Adrenal gland (tissue), 12 donors: ENCODE measurements around the gene SH3YL1. TPM values are rescaled to one million over a fixed set of nuclear protein-coding genes. Genes with fewer than 3 reads are reported as not detected.

Experiments
- DNase-seq, 7 donors: peaks; one replicate each; pipeline ENCODE4 v3.0.0-alpha.2; 2019 to 2020
- H3K27ac ChIP-seq, 5 donors: fragments of 200-600 bp; sonication (generic) in 4 of 5; 1 replicate in 3 of 5; 2 replicates in 2 of 5; pipeline versions ENCODE4 v1.5.1 to v1.8.0; 2016 to 2020; ENCODE audit warnings: mild to moderate bottlenecking in 1 of 5
- H3K27me3 ChIP-seq: fragments of 200-600 bp; 2 replicates; pipeline ENCODE4 v1.8.0; 2021
- H3K36me3 ChIP-seq, 2 donors: fragments of 200-600 bp; replicated peaks in 1 of 2; 1 replicate in 1 of 2; 2 replicates in 1 of 2; pipeline versions ENCODE4 v1.5.1 to v1.8.0; 2018 to 2022
- H3K4me1 ChIP-seq, 2 donors: fragments of 200-600 bp; replicated peaks in 1 of 2; 1 replicate in 1 of 2; 2 replicates in 1 of 2; pipeline versions ENCODE4 v1.5.1 to v1.8.0; 2018 to 2021
- H3K4me3 ChIP-seq, 4 donors: fragments of 200-600 bp; sonication (generic) in 3 of 4; one replicate each; pipeline ENCODE4 v1.5.1; 2016 to 2018
- H3K9me3 ChIP-seq, 3 donors: fragments of 200-600 bp; sonication (generic) in 1 of 3; replicated peaks in 1 of 3; 1 replicate in 2 of 3; 2 replicates in 1 of 3; pipeline versions ENCODE4 v1.5.1 to v1.8.0; 2016 to 2021
- CTCF ChIP-seq, 6 experiments: fragments of 450-650 bp in 4 of 6; fragments of 200-600 bp in 2 of 6; sonication (generic) in 1 of 6; IDR thresholded peaks; 1 replicate in 5 of 6; 2 replicates in 1 of 6; pipeline versions ENCODE4 v1.5.1 to v1.8.0; 2016 to 2021; ENCODE audit warnings: antibody characterized with exemption in 6 of 6, mild to moderate bottlenecking in 2 of 6, moderate library complexity in 1 of 6
- POLR2A ChIP-seq, 2 donors: fragments of 450-650 bp; IDR thresholded peaks; one replicate each; pipeline ENCODE4 v1.6.1; 2017; ENCODE audit warnings: antibody characterized with exemption in 2 of 2, mild to moderate bottlenecking in 2 of 2, moderate library complexity in 1 of 2
- WGBS, 4 donors: extraction: QIAGEN DNeasy Blood & Tissue Kit in 2 of 4; methylation state at CpG; one replicate each; pipeline versions ENCODE4 v1.1.5 to v1.1.7; 2013 to 2017; 5-methylcytosine and 5-hydroxymethylcytosine counted together
- intact Hi-C, 2 donors: fragments of 100-400 bp; cut with DNase I; formaldehyde crosslinking; loops; one replicate each; pipeline versions ENCODE4 v1.14.1 to v1.15.0; 2022 to 2023
- polyA plus RNA-seq, 3 donors: library from polyadenylated mRNA; stranded (reverse); fragments of 200-250 nt in 2 of 3; fragments of 350-450 nt in 1 of 3; fragmentation: Illumina TruSeq in 1 of 3; extraction: RNeasy Lipid Tissue Mini Kit (QIAGEN cat#74804) in 1 of 3; gene quantifications; one replicate each; pipeline ENCODE4 v1.2.3, GENCODE V29; 2013 to 2014
- total RNA-seq, 9 donors: library from RNA; depleted of rRNA in 4 of 9; stranded (reverse); fragments of >200 nt in 4 of 9; fragments of 120-200 nt in 1 of 9; fragmentation: NEBNext Ultra II Directional in 1 of 9; extraction: Animal tissue kit (Norgen Biotek cat#: 25700) in 1 of 9; gene quantifications; one replicate each; pipeline versions ENCODE4 v1.1.0 to v1.2.4, GENCODE V29; 2013 to 2023
- donor health status: healthy with polysubstance abuse.
- donor health status: Bipolar disorder and iron deficiency.
- donor health status: DM: yes; HTN: yes; CAD: no.
- donor health status: DM: no; HTN: no; CAD: no.
- donor health status: DM: no; HTN: no; CAD: no.
- donor health status: DM: yes; HTN: yes; CAD: no.

SH3YL1 gene
- total and polyA plus RNA-seq, 12 donors, result 43.6 to 108 (median 92.6) TPM

GRCh38 chr2:279366-279765 is 15.5 kb upstream of the SH3YL1 start:
- peak overlapping the region in 4 of 5 donors; percentile 43 to 95 (median 80) for H3K27ac ChIP-seq
- no peak overlapping the region for H3K4me3 ChIP-seq
- H3K4me1 ChIP-seq, result peaks cover 23 to 46% of the 10 kb centered on the region in 2 donors
- no peak for DNase-seq
- peaks cover 0 to 59% of the 10 kb centered on the region in 2 donors for H3K36me3 ChIP-seq
- H3K9me3 ChIP-seq, result no peaks in the 10 kb centered on the region
- intact Hi-C loops, result no loop called here
- 68 to 76% (median 72%) methylated on average over 4 of the region's 4 CpGs for WGBS, 4 donors
- TF ChIP-seq POLR2A (IDR thresholded peaks at IDR 0.05), result no peak
- no peak for TF ChIP-seq CTCF (IDR thresholded peaks at IDR 0.05)
- no peaks in the 10 kb centered on the region for H3K27me3 ChIP-seq

GRCh38 chr2:278927-279320 is 15.1 kb upstream of the SH3YL1 start:
- 85 to 94% (median 91%) methylated on average over 4 of the region's 4 CpGs for WGBS, 4 donors

GRCh38 chr2:278312-278926 is 14.6 kb upstream of the SH3YL1 start:
- Histone ChIP-seq H3K4me1 (peaks cover 22 to 37% of the 10 kb centered on the region in 2 donors), H3K36me3 (peaks cover 0 to 49% of the 10 kb centered on the region in 2 donors), H3K27me3 (no peaks in the 10 kb centered on the region), H3K4me3 (no peak overlapping the region), H3K27ac (peak overlapping the region in 3 of 5 donors; percentile 11 to 95 (median 31)), H3K9me3 (no peaks in the 10 kb centered on the region)
- no peak for DNase-seq
- TF ChIP-seq POLR2A (IDR thresholded peaks at IDR 0.05) (no peak), CTCF (IDR thresholded peaks at IDR 0.05) (no peak)
- intact Hi-C loops, result no loop called here
- 60 to 81% (median 77%) methylated on average over 2 of the region's 2 CpGs for WGBS, 4 donors

More at GRCh38 chr2:278927-279320, 15.1 kb upstream of the SH3YL1 start:
- Histone ChIP-seq H3K9me3 (no peaks in the 10 kb centered on the region), H3K36me3 (peaks cover 0 to 54% of the 10 kb centered on the region in 2 donors), H3K27ac (peak overlapping the region in 4 of 5 donors; percentile 11 to 95 (median 54)), H3K27me3 (no peaks in the 10 kb centered on the region), H3K4me3 (no peak overlapping the region), H3K4me1 (peaks cover 22 to 42% of the 10 kb centered on the region in 2 donors)
- no peak for DNase-seq
- intact Hi-C loops, result no loop called here
- TF ChIP-seq CTCF (IDR thresholded peaks at IDR 0.05), result no peak
- no peak for TF ChIP-seq POLR2A (IDR thresholded peaks at IDR 0.05)

- Histone ChIP-seq H3K27me3 (no peaks in the 10 kb centered on the region), H3K4me3 (no peak overlapping the region), H3K27ac (no peak overlapping the region), H3K4me1 (peaks cover 13 to 19% of the 10 kb centered on the region in 2 donors), H3K9me3 (no peaks in the 10 kb centered on the region), H3K36me3 (peaks cover 0 to 31% of the 10 kb centered on the region in 2 donors)
- TF ChIP-seq CTCF (IDR thresholded peaks at IDR 0.05) (no peak), POLR2A (IDR thresholded peaks at IDR 0.05) (no peak)
- intact Hi-C loops, result no loop called here
- 71 to 79% (median 74%) methylated on average over 6 of the region's 6 CpGs for WGBS, 4 donors
- no peak for DNase-seq
Measured at GRCh38 chr2:275466-275865, 11.6 kb upstream of the SH3YL1 start.
